Stimulated activated CD8-positive, alpha-beta memory T cell treated with anti-CD3 and anti-CD28 coated beads, Interleukin-15, amount 100 ng/mL, for 48 hours (primary cell): ENCODE data around the gene SVOPL.
A peak's percentile ranks its signal among the peaks of the same experiment; 100 is the strongest.
"Not testable (repeated sequence)": the region's sequence is repeated elsewhere in the genome, so short reads cannot be mapped to it uniquely, and the experiment has no call there.

Experiments used
- DNase-seq, 2 donors: peaks; one replicate each; pipeline ENCODE4 v3.0.0-alpha.2; 2020; ENCODE audit warnings: low read depth in 2 of 2

The SVOPL gene

DNA sequence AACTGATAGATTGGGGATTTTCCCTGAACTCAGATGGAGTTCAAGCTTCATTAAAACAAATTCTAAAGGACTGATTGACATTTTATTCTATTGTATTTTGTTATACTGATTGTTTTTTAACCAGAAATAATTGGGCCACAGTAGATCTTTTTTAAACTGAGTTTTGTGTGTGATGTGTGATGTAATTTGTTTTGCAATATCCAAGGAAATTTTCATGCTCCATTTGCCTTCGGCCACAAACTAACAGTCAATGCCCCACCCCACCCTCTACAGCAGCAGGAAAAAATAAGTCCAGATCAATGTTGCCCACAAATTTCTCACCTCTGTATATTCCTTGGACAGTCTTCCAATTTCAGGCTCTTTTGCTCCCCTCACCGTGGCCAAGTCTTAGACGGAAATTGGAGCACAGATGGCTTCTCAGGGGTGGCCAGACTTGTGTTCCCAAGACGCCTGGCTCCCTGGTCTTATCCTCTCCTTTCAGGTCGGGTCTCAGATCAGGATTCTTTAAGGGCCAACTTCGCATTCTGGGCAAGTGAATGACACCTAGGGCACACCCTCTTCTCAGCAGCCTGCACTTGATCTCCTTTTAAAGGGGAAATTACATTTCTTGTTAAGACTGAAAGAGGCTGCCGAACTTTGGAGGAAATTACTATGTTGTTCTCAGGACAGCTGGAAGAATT, at the start of gene SVOPL:
SVOPL (minus strand) TSS at position 506 of the 680 bp plus-strand sequence. CDS start 22,317 bp downstream, outside the sequence.
- DNase-seq, result no peak

GRCh38 chr7:138750473-138750872, 49.3 kb upstream of the SVOPL start:
- no peak for DNase-seq

DNA sequence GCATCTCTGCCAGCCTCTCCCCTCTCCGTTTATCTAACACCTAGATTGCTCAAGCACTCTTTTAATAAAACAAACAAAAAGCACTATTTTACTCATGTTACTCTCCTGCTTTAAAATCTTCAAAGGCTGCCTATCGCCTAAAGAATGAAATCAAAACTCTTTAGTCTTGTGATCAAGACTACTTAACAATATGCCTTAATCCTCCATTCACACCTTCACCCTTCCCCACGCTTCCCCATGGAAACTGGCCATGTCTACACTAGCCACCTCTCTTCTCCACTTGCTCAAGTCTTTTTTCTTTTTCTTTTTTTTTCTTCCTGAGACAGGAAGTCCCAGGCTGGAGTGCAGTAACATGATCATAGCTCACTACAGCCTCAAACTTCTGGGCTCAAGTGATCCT, 48.8 kb upstream of the SVOPL start:
- DNase-seq, result no peak

DNA sequence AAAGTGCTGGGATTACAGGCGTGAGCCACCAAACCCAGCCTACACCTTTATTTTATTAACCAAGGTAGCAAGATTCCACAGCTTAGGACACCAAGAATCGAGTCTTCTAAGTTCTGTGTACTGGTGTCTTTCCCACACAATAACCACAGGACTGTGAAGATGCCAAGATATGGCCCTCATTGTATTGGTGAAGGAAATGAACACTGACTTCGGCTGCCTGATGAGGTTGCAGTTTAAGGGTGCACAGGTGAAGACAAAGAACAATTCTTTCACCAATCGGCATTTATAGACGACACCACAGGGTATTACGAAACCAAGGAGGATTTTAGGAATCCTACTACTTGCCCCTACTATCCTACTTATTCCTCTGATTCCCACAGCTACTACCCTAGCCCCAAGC, 47.5 kb upstream of the SVOPL start:
- no peak for DNase-seq

DNA sequence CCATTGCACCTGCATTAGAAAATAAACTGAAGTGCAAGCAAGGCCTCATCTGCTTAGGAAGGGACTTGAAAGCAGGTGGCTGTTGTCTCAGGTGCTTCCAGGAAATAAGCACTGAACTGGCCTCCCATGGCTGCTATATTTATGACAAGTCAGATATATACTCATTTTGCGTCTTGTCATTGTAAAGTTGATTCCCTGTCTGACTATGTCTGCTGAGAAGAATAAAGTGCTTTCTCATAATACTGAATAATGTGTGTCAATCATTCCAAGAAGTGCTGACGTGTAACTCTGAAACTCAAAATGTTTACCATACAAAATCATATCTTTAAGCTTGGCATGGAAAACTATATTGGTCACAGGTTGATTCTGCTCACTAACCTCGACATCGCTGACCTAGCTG, 44.9 kb upstream of the SVOPL start:
- no peak for DNase-seq

DNA sequence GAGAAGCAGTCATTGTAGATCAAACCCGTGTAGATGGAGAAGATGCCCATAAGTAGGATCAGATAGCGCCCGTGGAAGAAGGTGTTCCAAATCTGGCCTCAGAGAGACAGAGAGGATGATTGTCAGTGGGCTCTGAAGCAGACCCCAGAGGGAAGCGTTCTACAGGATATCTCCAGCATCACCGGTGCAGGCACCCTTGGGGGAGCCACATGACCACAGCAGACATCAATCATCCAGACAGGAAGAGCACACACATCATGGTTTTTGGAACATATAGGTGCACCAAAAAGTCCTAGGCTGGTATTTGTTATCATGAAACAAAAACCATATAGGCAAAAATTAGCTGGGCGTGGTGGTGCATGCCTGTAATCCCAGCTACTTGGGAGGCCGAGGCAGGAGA, 44.0 kb upstream of the SVOPL start:
- DNase-seq, result no peak

GRCh38 chr7:138741453-138741735, 40.2 kb upstream of the SVOPL start:
- DNase-seq, result no peak

DNA sequence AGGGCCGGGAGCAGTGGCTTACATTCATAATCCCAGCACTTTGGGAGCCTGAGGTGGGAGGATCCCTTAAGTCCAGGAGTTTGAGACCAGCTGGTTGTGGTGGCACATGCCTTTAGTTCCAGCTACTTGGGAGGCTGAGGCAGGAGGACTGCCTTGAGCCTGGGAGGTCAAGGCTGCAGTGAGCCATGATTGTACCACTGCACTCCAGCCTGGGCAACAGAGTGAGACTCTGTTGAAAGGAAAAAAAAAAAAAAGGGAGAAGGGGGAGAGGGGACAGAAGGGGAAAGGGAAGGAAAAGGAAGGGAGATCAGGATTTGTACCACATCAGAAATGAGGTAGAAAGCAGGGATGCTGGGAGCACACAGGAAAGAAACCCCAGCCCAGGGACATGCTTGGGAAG, 38.7 kb upstream of the SVOPL start:
- no peak for DNase-seq

GRCh38 chr7:138738551-138739335, 37.6 kb upstream of the SVOPL start:
- peak; percentile 60 to 67 for DNase-seq

DNA sequence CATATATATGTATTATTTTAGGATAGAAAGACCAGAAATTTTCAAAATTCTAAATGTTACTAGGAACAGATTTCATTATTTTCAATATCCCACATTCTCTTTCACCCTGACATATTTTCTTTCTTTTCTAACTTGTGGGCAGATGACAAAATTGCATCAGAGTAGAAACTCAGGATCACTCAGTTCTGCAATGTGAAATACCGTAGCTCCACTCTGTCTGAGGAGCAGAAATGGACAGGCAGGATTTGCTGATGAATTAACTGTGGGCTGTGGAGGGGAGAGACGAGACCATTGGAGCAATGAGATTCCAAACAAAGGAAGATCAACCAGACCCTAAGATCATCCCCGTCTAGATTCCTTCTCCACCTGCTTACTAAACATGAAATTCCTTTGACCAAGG, 37.0 kb upstream of the SVOPL start:
- no peak for DNase-seq

DNA sequence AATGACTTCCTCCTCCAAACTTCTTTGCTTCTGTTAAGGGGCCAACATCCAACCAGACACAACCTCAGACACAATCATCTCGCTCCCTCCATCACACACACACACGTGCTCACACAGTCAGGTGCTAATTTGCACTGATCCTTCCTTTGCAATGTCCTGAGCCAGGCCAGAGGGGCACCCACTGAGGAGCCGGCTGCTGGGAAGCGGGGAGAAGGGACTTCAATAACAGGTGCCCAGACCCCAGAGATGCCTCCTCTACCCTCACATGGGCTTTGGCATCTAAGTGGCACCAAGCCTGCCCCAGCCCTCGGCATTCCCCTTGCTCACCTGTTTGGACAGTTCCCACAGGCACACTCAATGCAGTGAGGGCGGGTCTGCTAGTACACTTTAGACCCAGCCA, 34.2 kb upstream of the SVOPL start:
- DNase-seq, result no peak

- DNase-seq, result not testable (repeated sequence)
These were observed 30.6 kb upstream of the SVOPL start for GRCh38 chr7:138731733-138732132.

DNA sequence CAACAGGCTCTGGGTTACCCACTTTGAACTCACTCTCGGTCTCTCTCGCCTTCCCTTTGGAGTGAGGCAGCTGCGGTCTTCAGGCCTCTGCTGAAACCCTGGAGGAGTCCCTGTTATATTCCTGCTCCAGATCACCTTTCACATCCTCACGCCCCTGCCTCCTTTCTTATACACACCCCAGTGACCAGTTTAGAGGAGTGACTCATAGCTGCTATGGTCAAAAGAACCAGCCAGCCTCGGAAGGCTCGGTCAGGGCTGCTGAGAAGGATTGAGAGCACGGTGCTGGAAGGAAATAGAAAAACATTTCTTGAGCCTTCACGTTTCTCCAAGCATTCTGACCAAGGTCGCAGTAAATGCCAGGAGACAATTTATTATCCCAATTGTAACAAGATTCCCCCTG, 28.3 kb upstream of the SVOPL start:
- no peak for DNase-seq

- no peak for DNase-seq
These were observed 26.4 kb upstream of the SVOPL start for GRCh38 chr7:138727336-138728099.

GRCh38 chr7:138726288-138726687, 25.1 kb upstream of the SVOPL start:
- no peak for DNase-seq

- no peak for DNase-seq
These were observed 19.1 kb upstream of the SVOPL start for GRCh38 chr7:138720286-138720685.

- DNase-seq, result no peak
These were observed 15.7 kb upstream of the SVOPL start for GRCh38 chr7:138716889-138717288.

DNA sequence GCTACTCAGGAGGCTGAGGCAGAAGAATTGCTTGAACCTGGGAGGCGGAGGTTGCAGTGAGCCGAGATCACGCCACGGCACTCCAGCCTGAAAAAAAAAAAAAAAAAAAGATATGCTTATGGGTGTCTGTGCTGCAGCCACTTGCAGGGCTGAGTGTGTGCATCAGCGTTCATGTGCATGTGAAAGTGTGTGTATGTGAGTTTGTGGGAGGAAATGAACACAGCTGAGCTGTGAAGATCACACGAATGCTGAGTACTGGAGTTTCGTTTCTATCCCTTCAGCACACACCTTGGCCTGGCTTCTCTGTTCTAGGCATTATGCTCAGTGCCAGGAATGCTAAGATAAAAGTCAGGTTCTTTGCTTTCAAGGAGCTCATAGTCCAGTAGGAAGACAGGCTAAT, 12.0 kb upstream of the SVOPL start:
- DNase-seq, result no peak

DNA sequence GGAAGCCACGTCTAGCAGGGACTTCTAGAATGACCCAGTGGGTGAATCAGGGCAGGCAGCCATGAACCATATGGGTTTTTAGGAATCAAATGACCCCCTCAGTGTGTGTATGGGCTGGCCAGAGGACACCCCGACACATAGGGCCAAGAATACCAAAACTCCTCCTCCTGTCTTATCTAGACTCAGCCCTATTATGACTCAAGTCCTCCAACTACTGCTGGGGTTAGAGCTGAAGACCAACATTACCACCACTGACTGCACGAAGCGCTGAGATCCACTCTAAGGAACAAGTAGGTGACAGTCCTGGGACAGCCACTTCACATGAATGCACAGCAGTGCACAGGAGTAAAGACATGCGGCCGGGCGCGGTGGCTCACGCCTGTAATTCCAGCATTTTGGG, 11.5 kb upstream of the SVOPL start:
- no peak for DNase-seq

DNA sequence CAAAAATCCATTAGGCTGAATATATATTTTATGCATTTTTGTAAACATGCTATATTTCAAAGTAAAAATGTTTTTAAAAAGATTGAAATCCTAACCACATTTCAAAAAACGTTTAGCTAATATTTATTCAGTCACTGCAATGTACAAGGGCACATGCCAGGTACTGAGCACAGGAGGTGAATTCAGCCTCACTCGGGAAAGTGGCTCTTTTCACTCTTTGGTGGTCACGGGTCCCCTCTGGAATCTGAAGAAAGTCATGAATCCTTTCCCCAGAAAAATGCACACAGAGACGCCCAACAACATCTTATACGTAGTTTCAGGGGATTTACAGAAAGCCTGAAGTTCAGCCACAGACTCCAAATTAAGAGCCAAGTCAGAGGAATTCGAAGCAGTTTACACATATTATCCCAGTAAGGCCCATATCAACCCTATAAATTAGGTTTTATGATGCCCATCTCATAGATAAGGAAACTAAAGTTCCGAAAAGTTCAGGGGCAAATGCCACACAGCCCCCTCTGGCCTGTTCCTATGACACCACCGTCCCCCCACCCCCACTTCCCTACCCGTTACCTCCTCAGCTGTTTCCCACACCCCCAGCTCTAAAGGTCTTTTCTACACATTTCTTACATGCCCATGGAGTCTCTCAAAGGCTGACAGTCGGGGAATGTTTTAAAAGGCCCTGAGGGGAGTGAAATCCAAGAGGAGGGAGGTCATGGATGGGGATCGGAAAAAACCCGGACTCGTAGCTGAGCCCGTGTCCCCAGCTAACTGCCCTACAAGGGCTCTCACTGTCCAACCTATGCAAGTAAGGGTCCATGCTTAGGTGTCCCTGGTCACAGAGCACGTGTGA, 9.6 kb upstream of the SVOPL start:
- no peak for DNase-seq

- no peak for DNase-seq
These were observed 4.0 kb upstream of the SVOPL start for GRCh38 chr7:138705167-138705566.

- DNase-seq, result no peak
These were observed 368 bp upstream of the SVOPL start for GRCh38 chr7:138701537-138701923.
